NK-92 treated with Interleukin-12 subunit alpha and Interleukin-12 subunit beta, amount 100 ng/mL, for 24 hours (cell line): ENCODE measurements around the gene TP73.

Experiments used
- DNase-seq: peaks from one replicate; lab custom pipeline; 2025; lab: John Stamatoyannopoulos, UW

TP73 gene

GRCh38 chr1:3673381-3674099 lies 21.2 kb downstream of the TP73 start:
- DNase-seq: no peak

DNA sequence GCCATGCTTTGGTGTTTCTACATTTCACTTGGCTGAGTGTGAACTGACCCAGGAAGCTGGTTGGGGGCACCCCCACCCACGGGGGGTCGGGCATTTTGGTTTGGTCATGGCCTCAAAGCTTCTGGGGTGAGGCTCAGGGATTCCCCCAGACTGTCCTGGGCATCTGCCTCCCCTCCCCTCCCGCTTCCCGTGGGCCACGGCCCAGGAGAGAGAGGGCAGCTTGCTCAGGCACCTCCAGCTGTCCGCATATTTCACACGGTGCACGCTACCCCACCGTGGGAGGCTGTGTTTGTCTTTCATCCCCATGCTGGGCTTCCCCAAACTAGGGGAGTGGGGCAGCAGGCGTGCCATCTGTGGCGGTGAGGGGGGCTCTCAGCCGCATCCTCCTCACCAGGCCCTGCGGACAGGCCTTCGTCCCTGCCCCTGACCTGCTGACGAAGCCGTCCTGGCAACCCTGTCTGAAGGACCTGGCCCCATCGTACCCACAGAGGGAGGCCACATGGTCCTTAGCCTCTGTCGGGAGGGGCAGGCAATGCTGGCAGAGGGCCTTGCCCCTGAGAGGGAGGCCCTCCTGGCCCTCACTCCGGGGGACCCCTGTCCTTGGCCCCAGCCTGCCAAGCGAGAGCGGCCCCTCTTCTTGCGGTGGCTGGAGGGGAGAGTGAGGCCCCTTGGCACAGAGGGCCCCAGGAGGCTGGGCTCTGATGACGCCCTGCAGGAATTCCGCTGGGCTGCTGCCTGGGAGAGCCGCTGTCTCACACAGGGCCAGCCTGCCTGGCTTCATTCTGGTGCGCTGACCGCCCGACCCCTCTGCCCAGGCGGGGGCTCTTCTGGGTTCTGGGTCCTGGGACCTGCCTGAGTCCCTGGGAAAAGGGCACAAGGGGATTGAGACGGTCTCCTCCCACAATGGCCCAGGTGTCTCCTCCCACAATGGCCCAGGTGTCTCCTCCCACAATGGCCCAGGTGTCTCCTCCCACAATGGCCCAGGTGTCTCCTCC lies 22.1 kb downstream of the TP73 start:
- DNase-seq: no peak

GRCh38 chr1:3675436-3675835 lies 23.1 kb downstream of the TP73 start:
- no peak for DNase-seq

GRCh38 chr1:3676581-3677470 lies 24.5 kb downstream of the TP73 start:
- no peak for DNase-seq

GRCh38 chr1:3677484-3677883 lies 25.2 kb downstream of the TP73 start:
- no peak for DNase-seq

GRCh38 chr1:3678361-3679097 lies 26.2 kb downstream of the TP73 start:
- no peak for DNase-seq

GRCh38 chr1:3679098-3679555 lies 26.8 kb downstream of the TP73 start:
- DNase-seq: no peak

DNA sequence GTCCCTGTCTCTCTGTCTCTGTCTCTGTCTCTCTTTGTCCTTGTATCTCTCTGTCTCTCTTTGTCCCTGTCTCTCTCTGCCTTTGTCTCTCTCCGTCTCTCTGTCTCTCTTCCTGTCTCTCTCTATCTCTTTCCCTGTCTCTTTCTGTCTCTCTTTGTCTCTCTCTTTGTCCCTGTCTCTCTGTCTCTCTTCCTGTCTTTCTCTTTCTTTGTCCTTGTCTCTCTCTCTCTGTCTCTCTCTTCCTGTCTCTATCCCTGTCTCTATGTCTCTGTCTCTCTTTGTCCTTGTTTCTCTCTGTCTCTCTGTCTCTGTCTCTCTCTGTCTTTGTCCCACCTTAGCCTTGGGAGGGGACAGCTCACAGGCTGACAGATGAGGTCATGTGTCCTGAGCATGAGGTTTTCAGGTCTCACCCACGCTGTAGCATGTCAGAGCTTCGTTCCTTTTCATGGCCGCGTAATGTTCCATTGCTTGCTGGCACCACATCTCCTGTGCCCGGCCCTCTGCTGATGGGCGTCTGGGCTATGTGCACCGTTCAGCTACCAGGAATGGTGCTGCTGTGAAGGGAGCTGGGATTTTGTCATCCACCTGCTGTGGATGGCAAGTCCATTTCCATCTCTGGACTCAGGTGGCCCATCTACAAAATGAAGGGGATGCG lies 27.6 kb downstream of the TP73 start:
- no peak for DNase-seq

DNA sequence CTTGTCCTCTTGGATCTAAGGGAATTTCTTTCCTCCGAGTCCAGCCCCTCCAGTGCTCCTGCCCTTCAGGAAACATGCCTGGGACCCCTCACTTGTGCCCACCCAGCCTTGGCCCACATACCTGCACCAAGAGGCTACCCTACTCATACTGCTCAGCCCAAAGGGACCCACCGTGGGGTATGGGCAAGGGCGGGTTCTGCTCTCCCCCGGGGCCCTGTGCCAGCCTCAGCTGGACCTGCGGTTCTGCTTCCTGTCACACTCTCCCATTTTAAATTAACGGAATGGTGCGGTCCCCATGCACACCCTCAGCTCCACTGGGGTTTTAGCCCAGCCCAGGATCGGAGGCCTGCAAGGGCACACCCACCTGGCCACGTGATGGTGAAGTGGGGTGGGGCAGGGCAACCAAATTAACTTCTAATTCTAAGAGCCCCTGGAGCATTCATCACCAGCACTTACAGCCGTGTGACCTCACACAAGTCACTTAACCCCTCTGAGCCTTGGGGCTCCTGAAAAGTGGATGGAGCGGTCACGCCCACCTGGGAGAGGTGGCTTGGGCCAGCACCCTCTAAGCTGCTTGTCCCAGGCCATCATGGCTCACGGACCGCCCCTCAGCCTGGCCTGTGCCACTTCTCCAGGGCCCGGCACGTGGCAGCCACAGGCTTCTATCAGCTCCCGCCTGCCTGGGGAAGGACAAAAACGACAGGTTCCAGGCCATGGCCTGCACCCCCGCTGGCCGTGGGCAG lies 28.3 kb downstream of the TP73 start:
- DNase-seq: no peak

- no peak for DNase-seq
These were observed 29.0 kb downstream of the TP73 start for GRCh38 chr1:3681231-3681897.

GRCh38 chr1:3681898-3682806 lies 29.8 kb downstream of the TP73 start:
- no peak for DNase-seq

- DNase-seq: no peak
These were observed 30.9 kb downstream of the TP73 start for GRCh38 chr1:3683197-3683596.

DNA sequence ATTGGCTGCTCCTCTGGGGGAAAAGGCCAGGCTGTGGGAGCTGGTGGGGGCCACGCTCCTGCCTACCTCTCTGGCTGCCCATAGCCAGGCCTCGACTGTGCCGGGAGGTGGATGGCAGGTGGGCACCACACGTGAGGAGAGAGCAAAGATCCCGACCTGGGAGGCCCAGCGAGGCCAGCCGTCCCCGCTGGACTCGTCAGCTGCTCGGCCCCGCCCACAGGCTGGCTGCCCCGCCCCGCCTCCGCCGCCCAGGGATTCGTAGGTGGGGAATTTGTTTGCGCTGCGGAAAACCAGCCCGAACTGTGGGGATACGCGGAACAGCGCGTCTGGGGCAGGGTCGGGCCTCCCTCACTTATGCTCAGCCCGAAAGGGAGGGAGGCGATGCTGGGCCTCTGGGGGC lies 31.7 kb downstream of the TP73 start:
- no peak for DNase-seq

DNA sequence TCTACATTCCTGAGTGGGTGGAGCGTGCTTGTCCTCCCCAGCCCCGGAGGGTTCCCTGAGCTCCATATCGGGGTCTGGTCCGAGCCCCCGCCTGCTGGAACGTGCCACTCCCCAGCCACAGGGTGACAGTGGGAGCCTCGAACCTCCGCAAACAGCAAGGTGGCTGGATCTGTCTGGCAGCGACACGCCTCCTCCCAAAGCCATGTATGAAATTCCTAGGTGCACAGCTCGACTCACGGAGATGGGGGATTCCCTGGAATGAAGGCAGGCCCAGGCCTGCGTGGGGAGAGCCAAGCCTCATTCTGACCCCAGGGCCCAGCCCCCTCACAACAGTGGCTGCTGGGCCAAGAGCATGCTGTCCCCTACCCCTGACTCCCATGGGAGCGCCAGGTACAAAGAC lies 32.9 kb downstream of the TP73 start:
- DNase-seq: no peak

DNA sequence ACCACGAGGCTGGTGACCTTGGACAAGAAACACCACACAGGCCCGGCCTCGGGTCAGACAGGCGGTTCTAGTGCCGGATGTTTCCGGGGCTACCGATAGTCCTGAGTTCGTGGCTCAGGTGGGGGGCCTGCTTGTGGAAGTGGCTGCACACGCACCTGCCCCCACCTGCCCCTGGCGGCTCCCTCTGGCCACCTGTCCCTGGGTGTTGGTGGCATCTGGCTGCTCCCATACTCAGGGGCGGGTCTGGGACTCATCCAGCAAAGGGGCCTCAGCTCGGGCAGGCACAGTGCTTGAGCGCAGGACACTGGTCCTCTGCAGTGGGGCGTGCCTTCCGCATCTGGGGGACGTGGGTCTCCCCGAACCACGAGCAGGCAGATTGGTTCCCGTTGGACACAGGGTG lies 33.6 kb downstream of the TP73 start:
- no peak for DNase-seq

DNA sequence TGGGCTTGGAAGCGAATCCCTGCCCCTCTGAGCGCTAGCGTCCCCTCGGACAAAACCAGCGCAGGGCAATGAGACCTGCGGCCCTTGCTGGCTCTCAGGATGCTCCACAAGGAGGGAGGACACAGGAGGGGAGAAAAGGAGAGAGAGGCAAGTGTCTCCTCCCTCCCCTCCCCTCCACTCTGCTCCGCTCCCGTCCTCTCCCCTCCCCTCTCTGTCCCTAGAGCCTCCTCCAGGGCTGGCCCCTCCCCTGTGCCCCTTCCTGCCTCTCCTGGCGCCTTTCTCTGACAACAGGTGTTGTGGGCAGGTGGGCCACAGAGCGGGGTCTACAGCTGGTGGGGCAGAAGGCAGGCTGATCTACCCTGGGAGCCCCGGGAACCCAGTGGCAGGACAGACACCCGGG lies 35.2 kb downstream of the TP73 start:
- DNase-seq: no peak

GRCh38 chr1:3688356-3689137 lies 36.2 kb downstream of the TP73 start:
- no peak for DNase-seq
